SK-N-SH (cell line): Measurements from ENCODE around the gene SPATA6.

Experiments used
- CTCF ChIP-seq: fragments of 200-600 bp; sonication (generic); IDR thresholded peaks from 2 replicates; pipeline ENCODE4 v1.6.1; 2017; ENCODE audit warnings: antibody characterized with exemption, mild to moderate bottlenecking, moderate library complexity
- EP300 ChIP-seq, 2 experiments: IDR thresholded peaks; 2 replicates each; pipeline versions ENCODE4 v1.4.0 to v1.6.1; 2012; ENCODE audit warnings: borderline replicate concordance in 1 of 2, low read depth in 1 of 2, low read length in 1 of 2
- NRF1 ChIP-seq: IDR thresholded peaks from 2 replicates; pipeline ENCODE4 v1.6.1; 2012; ENCODE audit warnings: low read depth, mild to moderate bottlenecking, low read length
- POLR2AphosphoS5 ChIP-seq: IDR thresholded peaks from 2 replicates; pipeline ENCODE4 v1.6.1; 2012; ENCODE audit warnings: low read depth, low read length

GRCh38 chr1:48500541-48501450 lies 28.8 kb upstream of the SPATA6 start:
- TF ChIP-seq CTCF = no peak
- no peak for TF ChIP-seq NRF1
- no peak for TF ChIP-seq POLR2AphosphoS5
- TF ChIP-seq EP300 (IDR thresholded peaks at IDR 0.05; ENCODE audit: borderline replicate concordance in 1 of 2, low read depth in 1 of 2, low read length in 1 of 2) = no peak
